Parietal lobe (tissue), 1 donor: ENCODE data around the gene ADAM15. TPM values are rescaled to one million over a fixed set of nuclear protein-coding genes. Genes with fewer than 3 reads are reported as not detected.

ENCODE experiments used
- total RNA-seq: library from RNA; depleted of rRNA; stranded (reverse); fragments of >200 nt; gene quantifications from one replicate; pipeline ENCODE4 v1.2.3, GENCODE V29; 2014

ADAM15 gene
- 27.9 TPM for total RNA-seq

GRCh38 chr1:155050560-155051341 is at the start of gene ADAM15:
Gene ADAM15 (plus strand): TSS chr1:155051316. CDS start chr1:155051387, 71 bp downstream.

GRCh38 chr1:155002464-155003226 is 48.5 kb upstream of the ADAM15 start, which contains the start of gene ZBTB7B:
Gene ZBTB7B (plus strand): TSS chr1:155002802. CDS start chr1:155014661, 11,859 bp downstream.

GRCh38 chr1:155033524-155033923 is 17.6 kb upstream of the ADAM15 start, which contains the start of the genes DCST1 and DCST2:
Gene DCST1 (plus strand): TSS chr1:155033824. CDS start chr1:155034037, 213 bp downstream.
Gene DCST2 (minus strand): TSS chr1:155033781. CDS start chr1:155033701, 80 bp downstream.

GRCh38 chr1:155063550-155064110 is 12.5 kb downstream of the ADAM15 start, which contains the start of gene EFNA4:
Gene EFNA4 (plus strand): TSS chr1:155063740. CDS start chr1:155063824, 84 bp downstream.

GRCh38 chr1:155078469-155079209 is 27.5 kb downstream of the ADAM15 start, which contains the start of gene EFNA3:
Gene EFNA3 (plus strand): TSS chr1:155078837. CDS start chr1:155078942, 105 bp downstream.

Other genes with a start within 250 kb of the ADAM15 start
- gene KCNN3, start 181.0 kb upstream of the ADAM15 start, total RNA-seq: 13.1 TPM
- gene PMVK, start 114.6 kb upstream of the ADAM15 start, total RNA-seq: 15.0 TPM
- 20.0 TPM for gene PBXIP1, start 95.2 kb upstream of the ADAM15 start, total RNA-seq
- gene PYGO2, start 89.5 kb upstream of the ADAM15 start, total RNA-seq: 15.0 TPM
- gene SHC1, start 80.6 kb upstream of the ADAM15 start, total RNA-seq: 8.8 TPM
- 15.0 TPM for gene CKS1B, start 76.6 kb upstream of the ADAM15 start, total RNA-seq
- 23.8 TPM for gene FLAD1, start 68.0 kb upstream of the ADAM15 start, total RNA-seq
- gene LENEP, start 57.7 kb upstream of the ADAM15 start, total RNA-seq: 2.5 TPM
- gene ZBTB7B, start 48.5 kb upstream of the ADAM15 start, total RNA-seq: 0.94 TPM
- gene DCST2, start 17.5 kb upstream of the ADAM15 start, total RNA-seq: not detected
- gene DCST1, start 17.5 kb upstream of the ADAM15 start, total RNA-seq: not detected
- gene EFNA4, start 12.4 kb downstream of the ADAM15 start, total RNA-seq: 0.63 TPM
- 11.3 TPM for gene EFNA3, start 27.5 kb downstream of the ADAM15 start, total RNA-seq
- 5.6 TPM for gene EFNA1, start 76.6 kb downstream of the ADAM15 start, total RNA-seq
- 7.5 TPM for gene SLC50A1, start 84.5 kb downstream of the ADAM15 start, total RNA-seq
- gene DPM3, start 89.2 kb downstream of the ADAM15 start, total RNA-seq: 12.5 TPM
- gene KRTCAP2, start 122.0 kb downstream of the ADAM15 start, total RNA-seq: 37.2 TPM
- gene TRIM46, start 122.5 kb downstream of the ADAM15 start, total RNA-seq: 36.3 TPM
- gene THBS3, start 156.6 kb downstream of the ADAM15 start, total RNA-seq: 17.2 TPM
- 16.6 TPM for gene MTX1, start 157.4 kb downstream of the ADAM15 start, total RNA-seq
- gene ENTREP3, start 204.2 kb downstream of the ADAM15 start, total RNA-seq: 8.8 TPM
- gene SCAMP3, start 211.0 kb downstream of the ADAM15 start, total RNA-seq: 22.8 TPM
- 46.3 TPM for gene CLK2, start 222.2 kb downstream of the ADAM15 start, total RNA-seq
- gene HCN3, start 226.1 kb downstream of the ADAM15 start, total RNA-seq: 27.2 TPM